ENCODE results near the gene RUFY4.

The RUFY4 gene

GRCh38 chr2:218072002-218072401 lies 2.9 kb downstream of the RUFY4 start:
- DNase-seq (ENCODE audit: extremely low read depth, low read depth), result no peak
- TF ChIP-seq CTCF (IDR thresholded peaks at IDR 0.05; ENCODE audit: low read depth, low read length), result no peak

- TF ChIP-seq CTCF (IDR thresholded peaks at IDR 0.05; ENCODE audit: low read depth, low read length), result no peak
Observed at GRCh38 chr2:218072478-218073024, 3.5 kb downstream of the RUFY4 start.

GRCh38 chr2:218073185-218073584 lies 4.1 kb downstream of the RUFY4 start:
- no peak for TF ChIP-seq CTCF (IDR thresholded peaks at IDR 0.05; ENCODE audit: low read depth, low read length)

More at GRCh38 chr2:218072478-218073024, 3.5 kb downstream of the RUFY4 start:
- no peak for DNase-seq (ENCODE audit: extremely low read depth, low read depth)

GRCh38 chr2:218074031-218074430 lies 5.0 kb downstream of the RUFY4 start:
- TF ChIP-seq CTCF (IDR thresholded peaks at IDR 0.05; ENCODE audit: low read depth, low read length), result peak; percentile 41
- DNase-seq (ENCODE audit: extremely low read depth, low read depth), result no peak

More at GRCh38 chr2:218073185-218073584, 4.1 kb downstream of the RUFY4 start:
- DNase-seq (ENCODE audit: extremely low read depth, low read depth), result no peak

- DNase-seq (ENCODE audit: extremely low read depth, low read depth), result no peak
- no peak for TF ChIP-seq CTCF (IDR thresholded peaks at IDR 0.05; ENCODE audit: low read depth, low read length)
Observed at GRCh38 chr2:218075975-218076811, 7.1 kb downstream of the RUFY4 start.

GRCh38 chr2:218077464-218078216 lies 8.6 kb downstream of the RUFY4 start:
- no peak for DNase-seq (ENCODE audit: extremely low read depth, low read depth)
- no peak for TF ChIP-seq CTCF (IDR thresholded peaks at IDR 0.05; ENCODE audit: low read depth, low read length)
